Activated naive CD4-positive, alpha-beta T cell treated with anti-CD3 and anti-CD28 coated beads for 36 hours (primary cell): Measurements from ENCODE around the gene DDC. TPM values are rescaled to one million over a fixed set of nuclear protein-coding genes. Genes with fewer than 3 reads are reported as not detected.

Experiments used
- CTCF ChIA-PET: fragments of 350-600 bp; sonication (Branson Sonifier 250); formaldehyde crosslinking; loops from one replicate; lab custom pipeline; 2021; ENCODE audit warnings: antibody characterized with exemption; lab: Charles Lee
- DNase-seq: peaks from one replicate; pipeline ENCODE4 v3.0.0-alpha.2; 2020
- H3K27ac Mint-ChIP-seq: one replicate; pipeline ENCODE4 v1.8.0; 2021; ENCODE audit warnings: mild to moderate bottlenecking, mixed read lengths
- H3K27me3 Mint-ChIP-seq: one replicate; pipeline ENCODE4 v1.8.0; 2021; ENCODE audit warnings: low read depth, mixed read lengths
- H3K36me3 Mint-ChIP-seq: one replicate; pipeline ENCODE4 v1.8.0; 2021; ENCODE audit warnings: low read depth, mixed read lengths
- H3K4me1 Mint-ChIP-seq: one replicate; pipeline ENCODE4 v1.8.0; 2021; ENCODE audit warnings: low read depth, mixed read lengths
- H3K4me3 Mint-ChIP-seq: one replicate; pipeline ENCODE4 v1.8.0; 2021; ENCODE audit warnings: mild to moderate bottlenecking, moderate library complexity, mixed read lengths
- H3K9me3 Mint-ChIP-seq: one replicate; pipeline ENCODE4 v1.8.0; 2021; ENCODE audit warnings: mixed read lengths
- intact Hi-C: fragments of 100-400 bp; cut with micrococcal nuclease; formaldehyde crosslinking; loops from one replicate; pipeline ENCODE4 v1.15.1; 2023
- total RNA-seq, 2 experiments: library from RNA; stranded (reverse); gene quantifications; one replicate each; pipeline ENCODE4 v1.2.3, GENCODE V29; 2021

The DDC gene
- total RNA-seq, 2 experiments from 2014 or later = 0.38 TPM; not detected in 1

DNA sequence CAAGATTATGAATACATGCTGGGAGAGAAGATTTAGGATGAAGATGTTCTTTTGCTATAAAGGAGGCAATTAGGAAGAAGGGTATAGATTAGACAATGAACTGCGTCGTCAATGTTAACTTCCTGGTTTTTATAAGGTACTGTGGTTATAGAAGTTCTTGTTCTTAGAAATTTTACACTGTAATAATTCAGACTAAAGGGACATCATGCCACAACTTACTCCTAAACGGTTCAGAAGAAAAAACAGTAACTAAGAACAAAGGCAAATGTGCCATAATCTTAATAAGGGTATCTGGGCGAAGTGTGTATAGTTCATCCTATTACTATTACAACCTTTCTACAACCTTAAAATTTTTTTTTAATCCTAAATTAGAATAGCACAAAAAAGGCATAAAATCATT is 31.3 kb upstream of the DDC start:
- no peak overlapping the region for H3K4me3 Mint-ChIP-seq
- intact Hi-C loops = loop anchor here (5.0 kb wide), 1 partner anchor 59 kb away; no protein-coding TSS in a partner anchor

GRCh38 chr7:50595491-50596102 is 30.4 kb upstream of the DDC start:
- peak; percentile 16 for DNase-seq
- Mint-ChIP-seq H3K36me3 (peaks cover 4% of the 10 kb centered on the region), H3K4me3 (no peak overlapping the region), H3K27ac (no peak overlapping the region), H3K9me3 (no peaks in the 10 kb centered on the region), H3K4me1 (peaks cover 15% of the 10 kb centered on the region), H3K27me3 (peaks cover 2% of the 10 kb centered on the region)
- intact Hi-C loops = loop anchor here (1.0 to 5.0 kb wide), 3 partner anchors 15 to 69 kb away; no protein-coding TSS in a partner anchor
- CTCF ChIA-PET = interaction anchor here (0.6 to 2.7 kb wide), 5 partner anchors 22 to 546 kb away, joined by 3 to 9 read pairs (median 7); no protein-coding TSS in a partner anchor

More for the DNA sequence above, 31.3 kb upstream of the DDC start:
- CTCF ChIA-PET = interaction anchor here (0.9 to 1.7 kb wide), 3 partner anchors 8 to 544 kb away, joined by 3 to 8 read pairs (median 6); no protein-coding TSS in a partner anchor
- no peaks in the 10 kb centered on the region for H3K9me3 Mint-ChIP-seq
- no peak for DNase-seq
- H3K4me1 Mint-ChIP-seq = peaks cover 15% of the 10 kb centered on the region
- H3K27me3 Mint-ChIP-seq = peaks cover 2% of the 10 kb centered on the region
- H3K36me3 Mint-ChIP-seq = peaks cover 4% of the 10 kb centered on the region
- H3K27ac Mint-ChIP-seq = no peak overlapping the region

GRCh38 chr7:50594734-50595485 is 29.7 kb upstream of the DDC start:
- CTCF ChIA-PET = interaction anchor here (0.6 to 2.7 kb wide), 3 partner anchors 16 to 546 kb away, joined by 3 to 9 read pairs (median 7); no protein-coding TSS in a partner anchor
- peak overlapping the region; percentile 6 for H3K27ac Mint-ChIP-seq
- DNase-seq = no peak
- H3K4me3 Mint-ChIP-seq = no peak overlapping the region
- peaks cover 15% of the 10 kb centered on the region for H3K4me1 Mint-ChIP-seq
- no peaks in the 10 kb centered on the region for H3K9me3 Mint-ChIP-seq
- H3K27me3 Mint-ChIP-seq = peaks cover 2% of the 10 kb centered on the region
- intact Hi-C loops = loop anchor here (1.0 to 5.0 kb wide), 3 partner anchors 15 to 69 kb away; no protein-coding TSS in a partner anchor
- H3K36me3 Mint-ChIP-seq = peaks cover 4% of the 10 kb centered on the region

GRCh38 chr7:50594136-50594535 is 28.9 kb upstream of the DDC start:
- no peak for DNase-seq
- Mint-ChIP-seq H3K27me3 (peaks cover 2% of the 10 kb centered on the region), H3K4me1 (peaks cover 15% of the 10 kb centered on the region), H3K9me3 (no peaks in the 10 kb centered on the region), H3K36me3 (peaks cover 4% of the 10 kb centered on the region), H3K27ac (no peak overlapping the region), H3K4me3 (no peak overlapping the region)
- CTCF ChIA-PET = interaction anchor here (0.7 to 2.7 kb wide), 3 partner anchors 39 to 474 kb away, joined by 3 to 9 read pairs (median 4); no protein-coding TSS in a partner anchor
- intact Hi-C loops = no loop called here

- Mint-ChIP-seq H3K36me3 (peaks cover 4% of the 10 kb centered on the region), H3K4me3 (no peak overlapping the region), H3K4me1 (peaks cover 15% of the 10 kb centered on the region), H3K27me3 (peaks cover 2% of the 10 kb centered on the region), H3K27ac (no peak overlapping the region), H3K9me3 (no peaks in the 10 kb centered on the region)
- CTCF ChIA-PET = no interaction called here
- intact Hi-C loops = no loop called here
- DNase-seq = no peak
These were observed 27.7 kb upstream of the DDC start for GRCh38 chr7:50592940-50593339.

- DNase-seq = no peak
- intact Hi-C loops = no loop called here
- peaks cover 4% of the 10 kb centered on the region for H3K36me3 Mint-ChIP-seq
- H3K4me3 Mint-ChIP-seq = no peak overlapping the region
- no peaks in the 10 kb centered on the region for H3K9me3 Mint-ChIP-seq
- CTCF ChIA-PET = interaction anchor here (0.7 kb wide), 1 partner anchor 41 kb away, joined by 4 read pairs; no protein-coding TSS in a partner anchor
- peaks cover 6% of the 10 kb centered on the region for H3K27me3 Mint-ChIP-seq
- no peak overlapping the region for H3K27ac Mint-ChIP-seq
- H3K4me1 Mint-ChIP-seq = peaks cover 15% of the 10 kb centered on the region
These were observed 26.6 kb upstream of the DDC start for GRCh38 chr7:50591480-50592438.

GRCh38 chr7:50591098-50591479 is 25.9 kb upstream of the DDC start:
- intact Hi-C loops = no loop called here
- CTCF ChIA-PET = interaction anchor here (0.9 to 1.3 kb wide), 2 partner anchors 124 to 570 kb away, joined by 4 to 5 read pairs; no protein-coding TSS in a partner anchor
- Mint-ChIP-seq H3K27me3 (peaks cover 6% of the 10 kb centered on the region), H3K27ac (no peak overlapping the region), H3K4me3 (no peak overlapping the region), H3K36me3 (peaks cover 4% of the 10 kb centered on the region), H3K4me1 (peaks cover 15% of the 10 kb centered on the region), H3K9me3 (no peaks in the 10 kb centered on the region)
- no peak for DNase-seq

DNA sequence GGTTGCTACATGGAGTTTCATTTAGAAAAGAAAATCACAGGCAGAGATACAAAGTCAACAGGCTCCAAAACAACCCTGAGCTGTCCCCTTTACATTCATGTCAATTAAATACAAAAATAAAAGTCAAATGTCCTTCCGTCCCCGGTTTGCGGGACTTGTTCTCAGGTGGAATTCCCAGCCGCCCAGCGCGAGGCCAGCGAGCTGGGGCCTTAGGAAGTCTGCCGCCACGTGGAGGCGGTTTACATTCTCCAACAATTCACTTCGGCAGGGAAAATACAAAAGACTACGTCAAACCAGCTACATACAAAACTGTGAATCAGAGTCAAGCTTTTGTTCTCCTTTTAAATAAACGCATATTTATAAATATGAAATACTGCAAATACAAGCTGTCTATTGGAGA is 25.3 kb upstream of the DDC start:
- Mint-ChIP-seq H3K4me1 (peaks cover 13% of the 10 kb centered on the region), H3K27me3 (peaks cover 6% of the 10 kb centered on the region), H3K27ac (no peak overlapping the region), H3K4me3 (no peak overlapping the region), H3K36me3 (peaks cover 4% of the 10 kb centered on the region), H3K9me3 (no peaks in the 10 kb centered on the region)
- intact Hi-C loops = no loop called here
- no peak for DNase-seq
- CTCF ChIA-PET = interaction anchor here (0.9 to 1.3 kb wide), 2 partner anchors 124 to 571 kb away, joined by 4 to 5 read pairs; no protein-coding TSS in a partner anchor

DNA sequence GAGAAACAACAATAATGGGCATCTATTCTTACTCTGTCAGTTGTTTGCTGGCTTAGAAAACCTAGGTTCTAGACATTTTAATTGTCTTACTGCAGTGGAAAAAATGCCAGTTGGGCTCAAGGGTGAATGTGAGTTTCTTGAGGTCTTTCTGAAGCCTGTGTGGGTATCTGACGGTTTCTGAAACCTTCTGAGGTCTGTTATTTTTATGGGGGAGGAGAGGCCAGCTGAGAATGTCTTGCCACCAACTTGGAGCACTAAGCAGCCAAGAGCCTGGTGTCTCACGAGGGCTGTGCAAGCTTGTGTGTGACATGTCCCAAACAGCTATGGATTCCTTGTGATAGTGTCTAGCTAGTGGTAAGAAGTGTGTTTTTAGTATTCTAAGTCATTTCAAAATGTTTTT is 24.2 kb upstream of the DDC start:
- Mint-ChIP-seq H3K4me3 (no peak overlapping the region), H3K9me3 (no peaks in the 10 kb centered on the region), H3K27me3 (peaks cover 6% of the 10 kb centered on the region), H3K27ac (no peak overlapping the region), H3K36me3 (peaks cover 4% of the 10 kb centered on the region), H3K4me1 (peaks cover 2% of the 10 kb centered on the region)
- CTCF ChIA-PET = interaction anchor here (0.7 to 1.4 kb wide), 3 partner anchors 8 to 73 kb away, joined by 3 to 6 read pairs (median 3); no protein-coding TSS in a partner anchor
- intact Hi-C loops = no loop called here
- no peak for DNase-seq

- H3K9me3 Mint-ChIP-seq = no peaks in the 10 kb centered on the region
- DNase-seq = no peak
- CTCF ChIA-PET = interaction anchor here (0.7 to 1.4 kb wide), 3 partner anchors 9 to 72 kb away, joined by 3 to 6 read pairs (median 3); no protein-coding TSS in a partner anchor
- no peak overlapping the region for H3K4me3 Mint-ChIP-seq
- intact Hi-C loops = no loop called here
- no peak overlapping the region for H3K27ac Mint-ChIP-seq
- H3K4me1 Mint-ChIP-seq = no peaks in the 10 kb centered on the region
- peaks cover 6% of the 10 kb centered on the region for H3K27me3 Mint-ChIP-seq
- H3K36me3 Mint-ChIP-seq = peaks cover 4% of the 10 kb centered on the region
These were observed 23.7 kb upstream of the DDC start for GRCh38 chr7:50588937-50589336.

GRCh38 chr7:50587737-50588136 is 22.5 kb upstream of the DDC start:
- CTCF ChIA-PET = interaction anchor here (1.1 to 1.6 kb wide), 3 partner anchors 41 to 575 kb away, joined by 3 to 5 read pairs (median 5); no protein-coding TSS in a partner anchor
- Mint-ChIP-seq H3K9me3 (peaks cover 10% of the 10 kb centered on the region), H3K4me3 (no peak overlapping the region), H3K27me3 (peaks cover 7% of the 10 kb centered on the region), H3K27ac (no peak overlapping the region), H3K36me3 (peaks cover 3% of the 10 kb centered on the region), H3K4me1 (no peaks in the 10 kb centered on the region)
- DNase-seq = no peak
- intact Hi-C loops = no loop called here
